CD4-positive, alpha-beta T cell treated with Interleukin-1 beta for 1 hour (primary cell): ENCODE measurements around the gene SPACA4.
"Not testable (repeated sequence)": the region's sequence is repeated elsewhere in the genome, so short reads cannot be mapped to it uniquely, and the experiment has no call there.

Experiments used
- DNase-seq, 2 donors: peaks; one replicate each; pipeline ENCODE4 v3.0.0-alpha.2; 2020 to 2022

SPACA4 gene

GRCh38 chr19:48619692-48620585, 13.4 kb downstream of the SPACA4 start:
- DNase-seq: no peak

GRCh38 chr19:48623556-48624066, 17.1 kb downstream of the SPACA4 start:
- no peak for DNase-seq

- peak; percentile 97 to 98 for DNase-seq
Observed at GRCh38 chr19:48624067-48624594, 17.6 kb downstream of the SPACA4 start.

GRCh38 chr19:48624791-48625723, 18.5 kb downstream of the SPACA4 start:
- DNase-seq: no peak

GRCh38 chr19:48625891-48626327, 19.4 kb downstream of the SPACA4 start:
- no peak for DNase-seq

- DNase-seq: no peak
Observed at GRCh38 chr19:48627201-48627864, 20.8 kb downstream of the SPACA4 start.

GRCh38 chr19:48627865-48628314, 21.3 kb downstream of the SPACA4 start:
- DNase-seq: no peak

- DNase-seq: no peak
Observed at GRCh38 chr19:48628486-48629296, 22.1 kb downstream of the SPACA4 start.

- no peak for DNase-seq
Observed at GRCh38 chr19:48629297-48629598, 22.7 kb downstream of the SPACA4 start.

GRCh38 chr19:48629599-48630295, 23.2 kb downstream of the SPACA4 start:
- no peak for DNase-seq

GRCh38 chr19:48630296-48631063, 23.9 kb downstream of the SPACA4 start:
- DNase-seq: no peak

GRCh38 chr19:48631225-48631624, 24.7 kb downstream of the SPACA4 start:
- no peak for DNase-seq

- not testable (repeated sequence) for DNase-seq
Observed at GRCh38 chr19:48632286-48632685, 25.7 kb downstream of the SPACA4 start.

GRCh38 chr19:48632692-48633147, 26.2 kb downstream of the SPACA4 start:
- no peak for DNase-seq

- DNase-seq: no peak
Observed at GRCh38 chr19:48633148-48634035, 26.9 kb downstream of the SPACA4 start.

GRCh38 chr19:48634036-48634342, 27.4 kb downstream of the SPACA4 start:
- no peak for DNase-seq

- peak; percentile 93 to 94 for DNase-seq
Observed at GRCh38 chr19:48634424-48635262, 28.1 kb downstream of the SPACA4 start.

- peak; percentile 75 for DNase-seq
Observed at GRCh38 chr19:48635263-48635965, 28.9 kb downstream of the SPACA4 start.
